Measurements from ENCODE around the gene CYBA.
"Not testable (repeated sequence)": the region's sequence is repeated elsewhere in the genome, so short reads cannot be mapped to it uniquely, and the experiment has no call there.

CYBA gene

GRCh38 chr16:88616736-88617135 lies 34.1 kb downstream of the CYBA start:
- ATAC-seq (ENCODE audit: low read depth) (no peak), DNase-seq (ENCODE audit: low spot score in 2 of 2) (no peak)
- Mint-ChIP-seq H3K27ac (no peak overlapping the region), H3K4me1 (peaks cover 7% of the 10 kb centered on the region), H3K27me3 (no peaks in the 10 kb centered on the region), H3K36me3 (peaks cover 22% of the 10 kb centered on the region), H3K9me3 (no peaks in the 10 kb centered on the region), H3K4me3 (no peak overlapping the region)

DNA sequence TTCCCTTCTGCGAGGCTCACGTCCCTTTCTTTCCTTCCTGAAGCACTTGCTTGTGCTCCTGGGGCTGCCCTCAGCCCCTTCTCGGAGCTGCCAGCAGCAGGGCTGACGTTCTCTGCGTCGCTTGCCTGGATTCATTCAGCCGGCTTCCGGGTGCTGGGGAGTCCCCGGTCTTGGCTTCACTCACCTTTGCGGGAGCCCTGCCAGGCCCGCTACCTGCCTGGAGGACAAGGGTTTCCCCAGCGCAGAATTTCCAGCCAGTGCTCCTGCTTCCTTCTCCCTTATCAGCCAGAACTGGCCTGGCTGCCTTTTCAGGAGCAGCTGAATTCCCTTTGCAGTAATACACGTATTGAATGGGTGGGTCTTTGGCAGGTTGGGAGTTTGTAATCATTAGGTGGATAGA lies 34.5 kb downstream of the CYBA start:
- DNase-seq (ENCODE audit: low spot score in 2 of 2) (no peak), ATAC-seq (ENCODE audit: low read depth) (no peak)
- Mint-ChIP-seq H3K27me3 (no peaks in the 10 kb centered on the region), H3K9me3 (no peaks in the 10 kb centered on the region), H3K4me3 (no peak overlapping the region), H3K36me3 (peaks cover 22% of the 10 kb centered on the region), H3K27ac (no peak overlapping the region), H3K4me1 (peaks cover 7% of the 10 kb centered on the region)

DNA sequence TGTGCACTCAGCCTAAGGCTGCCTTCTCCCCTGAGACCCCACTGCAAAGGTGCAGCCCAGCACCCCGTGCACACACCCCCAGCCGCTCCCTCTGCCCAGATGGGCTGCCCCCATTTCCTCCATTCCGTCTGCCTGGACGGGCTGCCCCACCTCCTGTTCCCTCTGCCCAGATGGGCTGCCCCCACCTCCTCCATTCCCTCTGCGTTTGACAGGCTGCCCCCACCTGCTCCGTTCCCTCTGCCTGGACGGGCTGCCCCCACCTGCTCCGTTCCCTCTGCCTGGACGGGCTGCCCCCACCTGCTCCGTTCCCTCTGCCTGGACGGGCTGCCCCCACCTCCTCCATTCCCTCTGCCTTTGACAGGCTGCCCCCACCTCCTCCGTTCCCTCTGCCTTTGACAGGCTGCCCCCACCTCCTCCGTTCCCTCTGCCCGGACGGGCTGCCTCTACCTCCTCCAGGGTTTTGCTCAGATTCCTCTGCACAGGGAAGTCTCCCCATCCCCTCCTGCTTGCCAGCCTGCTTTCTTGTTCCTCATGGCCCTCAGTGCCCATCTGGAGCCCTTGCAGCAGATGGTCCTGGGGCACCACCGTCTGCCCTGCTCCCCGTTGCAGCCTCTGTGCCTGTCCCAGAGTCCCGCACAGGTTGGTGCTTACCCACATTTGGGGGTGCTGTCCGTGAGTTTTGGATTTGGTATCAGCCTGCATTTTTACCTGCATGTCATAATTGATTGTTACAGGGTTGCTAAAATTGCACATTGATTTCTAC lies 35.9 kb downstream of the CYBA start:
- no peak overlapping the region for H3K4me3 Mint-ChIP-seq
- H3K9me3 Mint-ChIP-seq: no peaks in the 10 kb centered on the region
- no peaks in the 10 kb centered on the region for H3K27me3 Mint-ChIP-seq
- DNase-seq (ENCODE audit: low spot score in 2 of 2): no peak
- ATAC-seq (ENCODE audit: low read depth): no peak
- no peak overlapping the region for H3K27ac Mint-ChIP-seq
- H3K36me3 Mint-ChIP-seq: peaks cover 28% of the 10 kb centered on the region
- peaks cover 9% of the 10 kb centered on the region for H3K4me1 Mint-ChIP-seq

DNA sequence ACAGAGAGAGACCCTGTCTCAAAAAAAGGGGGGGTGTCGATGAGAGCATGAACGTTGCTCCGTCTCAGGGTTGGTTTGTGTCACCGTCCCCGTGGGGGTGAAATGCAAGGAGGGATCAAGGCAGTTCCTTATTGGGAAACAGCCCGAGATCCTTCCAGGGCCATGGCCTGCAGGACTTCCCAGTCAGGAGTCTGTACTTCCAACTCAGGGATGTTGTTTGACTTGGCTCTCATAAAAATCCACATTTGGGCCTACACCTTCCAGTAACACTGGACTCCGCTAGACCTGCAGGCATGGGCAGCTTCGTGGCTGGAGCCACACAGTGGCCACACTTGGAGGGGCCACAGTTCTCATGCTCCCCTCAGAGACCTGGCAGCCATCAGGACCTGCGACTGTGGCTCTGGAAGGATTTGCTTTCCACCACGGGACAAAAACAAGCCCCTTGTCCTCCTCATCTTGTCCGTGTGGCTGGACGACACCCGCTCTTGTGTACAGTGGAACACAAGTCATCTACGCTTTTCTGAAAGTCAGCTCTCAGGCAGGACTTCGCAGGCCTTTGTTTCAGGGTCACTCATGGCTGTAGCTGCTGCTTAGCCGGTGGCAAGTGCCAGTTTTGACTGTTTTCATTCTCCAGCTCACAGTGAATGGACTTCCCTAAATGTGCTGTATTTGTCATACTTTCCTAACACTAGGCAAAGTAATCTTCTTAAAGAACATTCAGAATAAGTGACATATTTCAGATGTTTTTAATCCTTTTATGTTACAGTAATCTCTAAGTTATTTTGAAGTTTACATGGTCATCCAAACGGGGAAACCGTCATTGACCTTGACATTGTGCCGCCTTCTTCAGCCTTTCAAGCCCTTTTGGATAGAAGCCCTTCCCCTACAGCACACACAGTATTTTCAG lies 36.7 kb downstream of the CYBA start:
- Mint-ChIP-seq H3K4me1 (peaks cover 9% of the 10 kb centered on the region), H3K4me3 (no peak overlapping the region), H3K27ac (peak overlapping the region; percentile 50), H3K36me3 (peaks cover 32% of the 10 kb centered on the region), H3K27me3 (no peaks in the 10 kb centered on the region), H3K9me3 (no peaks in the 10 kb centered on the region)
- DNase-seq (ENCODE audit: low spot score in 2 of 2) (no peak), ATAC-seq (ENCODE audit: low read depth) (no peak)

DNA sequence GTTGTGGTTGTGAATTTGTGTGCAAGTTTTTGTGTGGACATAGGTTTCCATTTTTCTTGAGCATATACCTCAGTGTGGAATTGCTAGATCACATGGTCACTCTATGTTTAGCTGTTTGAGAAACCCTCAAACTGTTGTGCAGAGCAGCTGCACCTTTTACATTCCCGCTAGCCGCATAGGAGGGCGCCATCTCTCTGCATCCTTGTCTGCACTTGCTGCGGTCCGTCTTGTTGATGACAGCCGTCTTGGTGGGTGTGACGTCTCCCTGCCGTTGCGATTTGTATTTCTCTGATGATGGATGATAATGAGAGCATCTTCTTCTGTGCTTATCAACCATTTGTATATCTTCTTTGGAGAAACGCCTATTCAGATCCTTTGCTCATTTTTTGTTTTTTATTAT lies 37.6 kb downstream of the CYBA start:
- ATAC-seq (ENCODE audit: low read depth): no peak
- Mint-ChIP-seq H3K4me1 (peaks cover 14% of the 10 kb centered on the region), H3K27ac (no peak overlapping the region), H3K9me3 (no peaks in the 10 kb centered on the region), H3K27me3 (no peaks in the 10 kb centered on the region), H3K4me3 (no peak overlapping the region), H3K36me3 (peaks cover 32% of the 10 kb centered on the region)
- DNase-seq (ENCODE audit: low spot score in 2 of 2): no peak

DNA sequence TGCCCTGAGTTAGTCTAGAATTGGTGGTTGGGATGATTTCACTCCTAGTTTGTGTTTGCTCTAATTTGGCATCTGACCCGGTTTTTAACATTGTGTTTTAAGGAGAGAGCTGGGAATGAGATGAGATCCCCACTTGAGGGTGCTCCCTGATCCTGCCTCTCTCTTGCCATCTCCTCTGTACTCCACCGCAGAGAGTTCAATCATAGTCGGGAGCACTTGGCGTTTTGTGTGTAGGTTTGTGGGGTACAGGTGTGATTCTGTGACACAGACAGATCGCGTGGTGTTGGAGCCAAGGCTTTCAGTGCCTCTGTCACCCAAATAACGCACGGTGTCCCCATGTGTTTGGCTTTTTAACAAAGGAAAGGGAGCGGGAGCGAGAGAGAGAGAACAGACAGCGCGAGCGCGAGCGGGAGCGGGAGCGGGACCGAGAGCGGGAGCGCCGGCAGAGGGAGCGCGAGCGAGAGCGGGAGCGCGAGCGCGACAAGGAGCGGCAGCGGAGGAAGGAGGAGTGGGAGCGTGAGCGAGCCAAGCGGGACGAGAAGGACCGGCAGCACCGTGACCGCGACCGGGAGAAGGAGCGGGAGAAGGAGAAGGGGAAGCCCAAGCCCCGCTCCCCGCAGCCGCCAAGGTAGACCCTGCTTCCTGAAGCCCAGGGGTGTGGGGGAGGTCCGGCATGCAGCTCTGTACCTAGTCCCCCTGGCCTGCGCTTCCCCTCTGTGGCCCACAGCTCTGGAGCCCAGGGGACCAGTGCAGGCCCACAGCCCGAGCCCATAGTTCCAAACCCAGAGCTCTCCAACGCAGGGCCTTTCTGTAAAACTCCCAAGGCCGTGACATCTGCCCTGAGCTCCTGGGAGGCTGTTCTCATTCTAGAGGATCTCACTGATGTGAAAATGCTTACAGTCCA lies 39.7 kb downstream of the CYBA start:
- DNase-seq (ENCODE audit: low spot score in 2 of 2) (no peak), ATAC-seq (ENCODE audit: low read depth) (no peak)
- no peaks in the 10 kb centered on the region for H3K27me3 Mint-ChIP-seq
- no peak overlapping the region for H3K27ac Mint-ChIP-seq
- no peak overlapping the region for H3K4me3 Mint-ChIP-seq
- H3K36me3 Mint-ChIP-seq: peaks cover 35% of the 10 kb centered on the region
- peaks cover 19% of the 10 kb centered on the region for H3K4me1 Mint-ChIP-seq
- no peaks in the 10 kb centered on the region for H3K9me3 Mint-ChIP-seq

- Mint-ChIP-seq H3K27me3 (no peaks in the 10 kb centered on the region), H3K36me3 (peaks cover 32% of the 10 kb centered on the region), H3K9me3 (no peaks in the 10 kb centered on the region), H3K27ac (no peak overlapping the region), H3K4me3 (no peak overlapping the region), H3K4me1 (peaks cover 17% of the 10 kb centered on the region)
- no peak for DNase-seq (ENCODE audit: low spot score in 2 of 2)
- ATAC-seq (ENCODE audit: low read depth): no peak
Observed at GRCh38 chr16:88610080-88610479, 40.8 kb downstream of the CYBA start.

GRCh38 chr16:88609426-88609825 lies 41.4 kb downstream of the CYBA start:
- H3K4me1 Mint-ChIP-seq: peaks cover 16% of the 10 kb centered on the region
- H3K4me3 Mint-ChIP-seq; H3K27ac Mint-ChIP-seq; DNase-seq (ENCODE audit: low spot score in 2 of 2); ATAC-seq (ENCODE audit: low read depth); H3K9me3 Mint-ChIP-seq; H3K27me3 Mint-ChIP-seq: not testable (repeated sequence)
- H3K36me3 Mint-ChIP-seq: peaks cover 28% of the 10 kb centered on the region

GRCh38 chr16:88608076-88608475 lies 42.8 kb downstream of the CYBA start:
- Mint-ChIP-seq H3K4me1 (peaks cover 16% of the 10 kb centered on the region), H3K27me3 (no peaks in the 10 kb centered on the region), H3K36me3 (peaks cover 20% of the 10 kb centered on the region), H3K9me3 (no peaks in the 10 kb centered on the region), H3K4me3 (peak overlapping the region; percentile 27), H3K27ac (no peak overlapping the region)
- peak; percentile 59 for ATAC-seq (ENCODE audit: low read depth)
- DNase-seq (ENCODE audit: low spot score in 2 of 2): no peak

DNA sequence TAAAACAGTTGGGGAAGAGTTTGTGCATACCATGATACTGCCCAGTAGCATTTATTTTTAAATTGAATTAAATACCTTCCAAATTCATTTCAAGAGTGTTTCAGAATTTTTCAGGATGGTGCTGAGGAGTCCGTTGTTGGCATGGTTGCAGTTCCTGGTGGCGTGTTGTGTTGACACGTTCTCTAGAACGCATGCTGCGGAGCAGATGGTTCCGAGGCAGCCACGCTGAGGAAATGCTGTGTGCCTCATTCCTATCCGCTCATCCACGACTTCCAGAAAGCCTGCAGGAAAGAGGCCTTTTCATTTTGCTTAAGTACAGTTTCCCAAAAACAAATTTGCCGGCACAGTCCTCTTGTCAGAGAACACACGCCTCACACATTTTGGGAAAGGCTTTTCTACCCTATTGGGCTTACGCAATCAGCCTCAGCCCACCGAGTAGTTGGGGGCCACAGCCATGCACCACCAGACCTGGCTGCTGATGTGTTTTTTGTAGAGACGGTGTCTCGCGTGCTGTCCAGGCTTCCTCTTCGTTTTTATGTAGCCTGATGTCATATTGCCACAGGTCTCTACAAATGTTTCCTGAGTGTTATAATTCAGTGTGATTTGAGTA lies 44.6 kb downstream of the CYBA start:
- no peaks in the 10 kb centered on the region for H3K27me3 Mint-ChIP-seq
- H3K27ac Mint-ChIP-seq: no peak overlapping the region
- no peaks in the 10 kb centered on the region for H3K9me3 Mint-ChIP-seq
- ATAC-seq (ENCODE audit: low read depth): no peak
- no peak overlapping the region for H3K4me3 Mint-ChIP-seq
- no peak for DNase-seq (ENCODE audit: low spot score in 2 of 2)
- H3K36me3 Mint-ChIP-seq: peaks cover 25% of the 10 kb centered on the region
- H3K4me1 Mint-ChIP-seq: peaks cover 18% of the 10 kb centered on the region

- no peak overlapping the region for H3K27ac Mint-ChIP-seq
- no peak overlapping the region for H3K4me3 Mint-ChIP-seq
- H3K36me3 Mint-ChIP-seq: peaks cover 25% of the 10 kb centered on the region
- DNase-seq (ENCODE audit: low spot score in 2 of 2): no peak
- H3K9me3 Mint-ChIP-seq: no peaks in the 10 kb centered on the region
- H3K4me1 Mint-ChIP-seq: peaks cover 16% of the 10 kb centered on the region
- no peaks in the 10 kb centered on the region for H3K27me3 Mint-ChIP-seq
- no peak for ATAC-seq (ENCODE audit: low read depth)
Observed at GRCh38 chr16:88605186-88606147, 45.4 kb downstream of the CYBA start.

DNA sequence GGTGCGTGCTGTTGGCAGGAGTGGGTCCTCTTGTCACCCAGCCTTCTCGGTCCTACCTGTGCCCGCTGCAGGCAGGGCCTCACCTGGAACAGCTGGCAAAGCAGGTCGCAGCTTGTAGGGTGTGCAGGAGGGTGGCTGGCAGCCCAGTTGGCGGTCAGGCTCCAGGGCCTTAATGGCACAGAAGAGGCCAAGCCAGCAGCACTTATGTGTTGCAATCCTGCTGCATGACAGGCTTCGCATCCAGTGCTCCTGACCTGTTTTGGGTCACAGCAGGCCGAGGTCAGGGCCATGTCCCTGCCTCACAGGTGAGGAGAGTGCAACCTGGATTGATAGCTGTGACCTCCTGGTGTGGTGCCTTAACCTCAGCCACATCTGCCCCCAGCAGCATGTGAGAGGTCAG lies 48.8 kb downstream of the CYBA start:
- Mint-ChIP-seq H3K27me3 (no peaks in the 10 kb centered on the region), H3K27ac (no peak overlapping the region), H3K36me3 (peaks cover 22% of the 10 kb centered on the region), H3K4me3 (no peak overlapping the region), H3K4me1 (peaks cover 5% of the 10 kb centered on the region), H3K9me3 (no peaks in the 10 kb centered on the region)
- no peak for DNase-seq (ENCODE audit: low spot score in 2 of 2)
- ATAC-seq (ENCODE audit: low read depth): no peak
